GM19452 (cell line): Measurements from ENCODE around the gene MOGAT1.

ENCODE experiments used
- ATAC-seq: cut with Tn5 transposase; IDR thresholded peaks from one replicate; pipeline ENCODE4 v1.9.1; 2021; ENCODE audit not compliant: unreplicated experiment

MOGAT1 gene, protein sequence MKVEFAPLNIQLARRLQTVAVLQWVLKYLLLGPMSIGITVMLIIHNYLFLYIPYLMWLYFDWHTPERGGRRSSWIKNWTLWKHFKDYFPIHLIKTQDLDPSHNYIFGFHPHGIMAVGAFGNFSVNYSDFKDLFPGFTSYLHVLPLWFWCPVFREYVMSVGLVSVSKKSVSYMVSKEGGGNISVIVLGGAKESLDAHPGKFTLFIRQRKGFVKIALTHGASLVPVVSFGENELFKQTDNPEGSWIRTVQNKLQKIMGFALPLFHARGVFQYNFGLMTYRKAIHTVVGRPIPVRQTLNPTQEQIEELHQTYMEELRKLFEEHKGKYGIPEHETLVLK

DNA sequence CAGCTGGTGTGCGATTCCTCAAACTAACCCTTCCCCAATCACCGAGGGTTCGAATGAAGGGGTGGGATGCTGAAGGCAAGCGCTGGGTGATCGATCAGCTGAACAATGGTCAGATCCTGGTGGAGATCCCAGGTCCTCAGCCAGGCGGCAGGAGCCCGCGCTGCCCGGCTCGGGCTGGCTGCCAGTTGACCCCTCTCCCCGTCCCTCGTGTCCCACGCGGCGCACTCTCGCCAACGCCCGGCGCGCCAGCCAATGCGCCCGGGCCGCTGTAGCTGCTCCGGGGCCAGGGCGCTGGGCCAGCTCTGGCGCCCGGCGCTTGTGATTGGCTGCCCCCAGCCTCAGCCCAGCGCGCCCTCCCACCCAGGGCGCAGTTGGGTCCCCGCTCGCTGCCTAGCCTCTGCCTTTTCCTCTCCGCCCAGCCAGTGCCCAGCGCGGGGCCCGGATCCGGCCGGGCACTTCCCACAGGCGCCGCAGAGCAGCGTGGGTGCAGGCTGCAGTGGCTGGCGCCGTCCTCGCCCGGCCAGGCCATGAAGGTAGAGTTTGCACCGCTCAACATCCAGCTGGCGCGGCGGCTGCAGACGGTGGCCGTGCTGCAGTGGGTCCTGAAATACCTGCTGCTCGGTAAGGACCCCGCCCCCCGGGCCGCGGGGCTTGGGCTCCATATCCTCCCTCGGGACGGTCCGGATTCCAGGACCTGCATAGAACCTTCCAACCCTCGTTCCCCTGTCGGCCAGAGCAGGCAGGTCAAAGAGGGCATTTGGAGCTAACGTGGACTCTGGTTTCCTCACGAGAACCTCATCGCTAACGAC is at the start of gene MOGAT1:
TSS of gene MOGAT1 (plus strand) at position 400 of the 809 bp plus-strand sequence. CDS start at position 528, 128 bp downstream.
- ATAC-seq = peak; percentile 50

- no peak for ATAC-seq
Measured at GRCh38 chr2:222621893-222622292, 49.6 kb upstream of the MOGAT1 start.

- no peak for ATAC-seq
Measured at GRCh38 chr2:222622910-222623309, 48.5 kb upstream of the MOGAT1 start.

- no peak for ATAC-seq
Measured at GRCh38 chr2:222623756-222624309, 47.6 kb upstream of the MOGAT1 start.

GRCh38 chr2:222627764-222628163 is 43.7 kb upstream of the MOGAT1 start:
- ATAC-seq = no peak

- ATAC-seq = no peak
Measured at GRCh38 chr2:222635295-222635694, 36.2 kb upstream of the MOGAT1 start.

GRCh38 chr2:222637067-222637466 is 34.4 kb upstream of the MOGAT1 start:
- ATAC-seq = no peak

GRCh38 chr2:222641336-222641735 is 30.1 kb upstream of the MOGAT1 start:
- ATAC-seq = no peak

- ATAC-seq = no peak
Measured at GRCh38 chr2:222643134-222643533, 28.3 kb upstream of the MOGAT1 start.

GRCh38 chr2:222646008-222646407 is 25.4 kb upstream of the MOGAT1 start:
- no peak for ATAC-seq

GRCh38 chr2:222649801-222650200 is 21.7 kb upstream of the MOGAT1 start:
- ATAC-seq = no peak

- no peak for ATAC-seq
Measured at GRCh38 chr2:222651718-222652418, 19.6 kb upstream of the MOGAT1 start.

DNA sequence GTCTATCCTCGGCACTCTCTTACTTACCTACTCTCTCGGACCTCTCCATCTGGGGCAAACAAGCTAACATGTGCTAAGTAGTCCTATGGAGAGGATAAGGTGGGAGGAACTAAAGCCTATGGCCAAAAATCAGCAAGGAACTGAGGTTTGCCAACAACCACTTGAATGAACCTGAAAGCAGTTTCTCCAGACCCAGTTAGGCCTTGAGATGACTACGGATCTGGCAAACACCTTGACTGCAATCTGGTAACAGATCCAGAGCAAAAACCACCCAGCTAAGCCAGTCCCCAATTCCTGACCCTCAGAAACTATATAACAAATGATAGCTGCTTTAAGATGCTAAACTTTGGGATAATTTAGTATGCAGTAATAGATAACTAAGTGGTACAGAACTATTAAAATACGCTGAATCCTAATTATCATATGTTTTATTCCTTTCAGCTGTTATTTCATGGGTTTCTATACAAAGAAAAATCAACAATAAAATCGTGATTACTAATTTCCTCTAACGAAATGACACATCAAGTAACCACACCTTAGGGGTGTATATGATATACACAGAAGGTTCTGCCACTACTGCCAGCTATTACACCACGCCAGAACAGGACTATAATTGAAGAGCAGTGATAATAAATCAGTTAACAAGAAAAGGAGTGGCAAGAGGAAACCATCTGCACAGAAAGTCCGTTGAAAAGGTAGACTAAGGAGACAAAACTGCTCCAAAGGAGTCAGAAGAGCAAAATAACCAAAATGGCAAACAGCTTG is 18.8 kb upstream of the MOGAT1 start:
- ATAC-seq = no peak

DNA sequence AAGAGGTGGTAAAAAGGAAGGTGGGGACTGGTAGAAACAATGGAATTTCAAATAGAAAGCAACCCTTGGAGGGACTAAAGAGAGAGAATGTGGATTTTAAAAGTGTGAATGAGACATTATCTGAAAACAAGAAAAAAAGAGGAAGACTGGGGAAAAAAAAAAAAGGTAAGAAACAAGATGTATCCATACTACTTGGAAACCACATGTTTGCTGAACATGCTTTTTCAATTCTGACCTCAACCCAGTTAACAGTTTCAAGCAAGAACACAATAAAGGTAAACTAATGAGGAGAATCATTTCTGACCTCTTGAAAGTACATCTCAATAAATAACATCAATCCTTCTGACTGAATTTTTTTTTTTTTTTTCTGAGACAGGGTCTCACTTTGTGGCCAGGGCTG is 18.2 kb upstream of the MOGAT1 start:
- ATAC-seq = no peak

DNA sequence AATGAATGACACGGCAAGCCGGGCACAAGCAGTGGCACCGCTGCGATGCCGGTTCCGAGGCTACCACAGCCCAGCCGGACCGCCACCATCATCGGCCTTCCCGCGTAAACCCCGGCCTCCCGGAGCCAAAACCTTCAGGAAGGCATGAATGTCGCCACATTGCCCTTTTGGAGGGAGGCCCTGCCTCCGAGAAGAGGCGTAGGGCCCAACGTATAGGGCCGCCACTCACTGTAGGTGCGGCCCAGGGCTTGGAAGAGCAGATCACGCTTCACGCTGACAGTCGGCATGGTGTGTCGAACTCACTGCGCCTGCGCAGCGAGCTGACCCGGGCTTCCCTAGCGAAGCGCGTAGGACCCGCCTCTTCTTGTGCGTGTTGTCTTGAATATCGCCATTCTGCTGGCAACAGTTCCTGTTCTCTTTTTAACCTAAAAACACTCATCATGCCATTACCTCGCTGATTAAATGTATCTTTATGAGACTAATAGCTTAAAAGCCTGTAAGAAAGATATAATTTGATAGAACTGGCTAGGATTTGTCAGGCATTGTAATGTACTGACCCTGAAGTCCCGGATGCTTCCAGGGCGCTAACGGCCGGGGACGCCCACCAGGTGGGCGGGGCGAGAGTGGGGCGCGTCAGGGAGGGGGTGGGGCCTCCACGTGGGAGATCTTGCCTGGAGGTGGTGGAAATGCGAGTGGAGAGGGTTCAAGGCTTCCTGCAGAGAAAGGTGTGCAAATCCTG is 15.5 kb upstream of the MOGAT1 start, which contains the start of gene FARSB:
TSS of gene FARSB (minus strand) at position 306 of the 739 bp plus-strand sequence. CDS start at position 287, 19 bp downstream.
- peak; percentile 89 for ATAC-seq

DNA sequence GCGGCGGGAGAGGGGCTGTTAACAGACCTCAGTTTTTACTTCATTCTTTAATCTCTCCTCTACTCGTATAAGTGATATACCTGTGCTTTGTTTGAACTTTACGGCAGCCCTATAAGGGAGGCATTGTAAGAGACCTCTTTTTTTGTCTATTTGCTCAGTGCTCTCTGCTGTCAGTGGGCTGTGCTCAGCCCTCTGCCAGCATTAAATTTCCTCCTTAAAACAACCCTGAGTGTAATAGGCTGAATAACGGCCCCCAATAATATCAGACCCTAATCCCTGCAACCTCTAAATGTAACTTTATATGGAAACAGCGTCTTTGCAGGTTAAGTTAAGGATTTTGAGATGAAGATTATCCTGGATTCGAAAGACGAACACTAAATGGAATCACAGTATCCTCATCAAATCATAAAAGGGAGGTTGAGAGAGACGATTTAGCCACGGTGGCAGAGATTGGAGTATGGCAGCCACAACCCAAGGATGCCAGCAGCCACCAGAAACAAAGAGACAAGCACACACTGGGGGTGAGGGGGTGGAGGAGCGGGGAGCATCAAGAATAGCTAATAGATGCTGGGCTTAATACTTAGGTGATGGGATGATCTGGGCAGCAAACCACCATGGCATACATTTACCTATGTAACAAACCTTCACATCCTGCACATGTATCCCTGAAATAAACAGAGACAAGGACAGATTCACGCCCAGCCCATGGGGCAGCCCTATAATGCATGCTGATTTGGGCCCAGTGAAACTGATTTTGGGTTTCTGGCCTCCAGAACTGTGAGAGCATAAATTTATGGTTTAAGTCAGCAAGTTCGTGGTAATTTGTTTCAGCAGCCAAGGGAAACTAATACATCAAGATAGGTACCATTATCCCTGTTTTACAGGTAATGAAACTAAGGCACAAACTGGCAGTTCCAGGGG is 14.7 kb upstream of the MOGAT1 start:
- peak; percentile 27 for ATAC-seq

GRCh38 chr2:222663479-222663878 is 8.0 kb upstream of the MOGAT1 start:
- ATAC-seq = no peak

DNA sequence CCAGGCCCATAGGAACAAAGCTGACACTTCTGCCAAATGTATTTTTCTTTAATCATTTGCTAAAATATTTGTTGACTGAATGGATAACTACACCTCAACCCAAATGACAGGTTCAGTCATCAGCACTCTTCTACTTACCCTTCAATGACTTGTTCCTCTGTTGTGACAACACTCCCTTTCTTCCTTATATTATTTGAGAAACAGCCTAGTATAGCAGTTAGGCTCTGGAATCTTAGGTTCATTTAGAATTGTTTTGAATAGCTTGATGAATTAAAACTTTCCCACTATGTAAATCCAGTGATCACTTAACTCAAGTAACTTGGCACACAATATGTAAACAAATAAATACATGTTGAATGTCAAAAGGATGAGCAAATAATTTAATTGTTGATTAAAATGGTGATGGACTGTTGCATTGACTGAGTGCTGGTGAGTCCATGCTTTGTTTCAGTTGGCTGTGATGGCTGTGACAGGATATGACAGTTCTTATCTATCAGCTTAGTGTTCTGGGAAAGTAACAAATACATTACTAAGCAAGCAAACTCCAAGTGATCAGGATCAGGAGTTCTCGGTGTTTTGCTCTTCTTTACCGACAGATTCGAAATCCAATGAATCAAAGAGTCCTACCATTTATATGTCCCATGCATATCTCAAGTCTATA is 2.8 kb upstream of the MOGAT1 start:
- ATAC-seq = no peak
